Measurements from ENCODE around the gene RIPK4.
"Not testable (repeated sequence)": the region's sequence is repeated elsewhere in the genome, so short reads cannot be mapped to it uniquely, and the experiment has no call there.

DNA sequence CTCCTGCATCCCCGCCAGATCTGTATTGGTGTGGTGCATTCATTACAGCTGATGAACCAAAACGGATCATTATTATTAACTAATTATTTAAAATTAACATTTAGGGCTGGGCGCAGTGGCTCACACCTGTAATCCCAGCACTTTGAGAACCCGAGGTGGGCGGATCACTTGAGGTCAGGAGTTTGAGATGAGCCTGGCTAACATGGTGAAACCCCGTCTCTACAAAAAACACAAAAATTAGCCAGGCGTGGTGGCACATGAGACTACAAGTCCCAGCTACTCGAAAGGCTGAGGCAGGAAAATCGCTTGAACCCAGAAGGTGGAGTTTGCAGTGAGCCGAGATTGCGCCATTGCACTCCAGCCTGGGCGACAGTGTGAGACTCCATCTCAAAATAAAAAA is 18.4 kb upstream of the RIPK4 start:
- not testable (repeated sequence) for TF ChIP-seq EZH2 (IDR thresholded peaks at IDR 0.05; ENCODE audit: low read length, unreplicated experiment)
- TF ChIP-seq, protein P1, sequence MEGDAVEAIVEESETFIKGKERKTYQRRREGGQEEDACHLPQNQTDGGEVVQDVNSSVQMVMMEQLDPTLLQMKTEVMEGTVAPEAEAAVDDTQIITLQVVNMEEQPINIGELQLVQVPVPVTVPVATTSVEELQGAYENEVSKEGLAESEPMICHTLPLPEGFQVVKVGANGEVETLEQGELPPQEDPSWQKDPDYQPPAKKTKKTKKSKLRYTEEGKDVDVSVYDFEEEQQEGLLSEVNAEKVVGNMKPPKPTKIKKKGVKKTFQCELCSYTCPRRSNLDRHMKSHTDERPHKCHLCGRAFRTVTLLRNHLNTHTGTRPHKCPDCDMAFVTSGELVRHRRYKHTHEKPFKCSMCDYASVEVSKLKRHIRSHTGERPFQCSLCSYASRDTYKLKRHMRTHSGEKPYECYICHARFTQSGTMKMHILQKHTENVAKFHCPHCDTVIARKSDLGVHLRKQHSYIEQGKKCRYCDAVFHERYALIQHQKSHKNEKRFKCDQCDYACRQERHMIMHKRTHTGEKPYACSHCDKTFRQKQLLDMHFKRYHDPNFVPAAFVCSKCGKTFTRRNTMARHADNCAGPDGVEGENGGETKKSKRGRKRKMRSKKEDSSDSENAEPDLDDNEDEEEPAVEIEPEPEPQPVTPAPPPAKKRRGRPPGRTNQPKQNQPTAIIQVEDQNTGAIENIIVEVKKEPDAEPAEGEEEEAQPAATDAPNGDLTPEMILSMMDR (conservative IDR thresholded peaks at IDR 0.05; ENCODE audit: low read depth, low read length), result not testable (repeated sequence)
